Activated naive CD4-positive, alpha-beta T cell treated with anti-CD3 and anti-CD28 coated beads, Interleukin-2, amount 10 ng/mL, durations not matched to agents 7 days and 5 days (primary cell): ENCODE results near the gene SCN2B.
A peak's percentile ranks its signal among the peaks of the same experiment; 100 is the strongest.

ENCODE experiments used
- CTCF ChIA-PET: fragments of 350-600 bp; sonication (Branson Sonifier 250); formaldehyde crosslinking; loops from one replicate; lab custom pipeline; 2021; ENCODE audit warnings: antibody characterized with exemption; lab: Charles Lee
- DNase-seq: peaks from one replicate; pipeline ENCODE4 v3.0.0-alpha.2; 2020
- H3K27ac Mint-ChIP-seq: one replicate; pipeline ENCODE4 v1.8.0; 2021; ENCODE audit warnings: mild to moderate bottlenecking, moderate library complexity, mixed read lengths
- H3K27me3 Mint-ChIP-seq: one replicate; pipeline ENCODE4 v1.8.0; 2021; ENCODE audit warnings: mild to moderate bottlenecking, mixed read lengths
- H3K36me3 Mint-ChIP-seq: one replicate; pipeline ENCODE4 v1.8.0; 2021; ENCODE audit warnings: mixed read lengths
- H3K4me1 Mint-ChIP-seq: one replicate; pipeline ENCODE4 v1.8.0; 2021; ENCODE audit warnings: mixed read lengths
- H3K4me3 Mint-ChIP-seq: one replicate; pipeline ENCODE4 v1.8.0; 2021; ENCODE audit warnings: mild to moderate bottlenecking, moderate library complexity, mixed read lengths
- H3K9me3 Mint-ChIP-seq: one replicate; pipeline ENCODE4 v1.8.0; 2021; ENCODE audit warnings: mixed read lengths

Gene SCN2B

GRCh38 chr11:118214210-118214914 lies 37.9 kb upstream of the SCN2B start:
- Mint-ChIP-seq H3K27ac (peak overlapping the region; percentile 94), H3K4me1 (peaks cover 84% of the 10 kb centered on the region), H3K4me3 (peak overlapping the region; percentile 12), H3K36me3 (peaks cover 53% of the 10 kb centered on the region), H3K9me3 (no peaks in the 10 kb centered on the region), H3K27me3 (no peaks in the 10 kb centered on the region)
- DNase-seq = no peak
- CTCF ChIA-PET = interaction anchor here (0.6 to 4.6 kb wide), 9 partner anchors 10 to 397 kb away, joined by 3 to 22 read pairs (median 5); partner anchors contain the start of gene JAML

GRCh38 chr11:118213781-118214180 lies 37.3 kb upstream of the SCN2B start:
- peak overlapping the region; percentile 13 for H3K4me3 Mint-ChIP-seq
- peaks cover 53% of the 10 kb centered on the region for H3K36me3 Mint-ChIP-seq
- H3K27me3 Mint-ChIP-seq = no peaks in the 10 kb centered on the region
- H3K9me3 Mint-ChIP-seq = no peaks in the 10 kb centered on the region
- no peak for DNase-seq
- H3K4me1 Mint-ChIP-seq = peaks cover 84% of the 10 kb centered on the region
- CTCF ChIA-PET = interaction anchor here (0.6 to 4.6 kb wide), 9 partner anchors 11 to 396 kb away, joined by 3 to 22 read pairs (median 5); partner anchors contain the start of gene JAML
- H3K27ac Mint-ChIP-seq = peak overlapping the region; percentile 94

GRCh38 chr11:118213201-118213600 lies 36.8 kb upstream of the SCN2B start:
- peaks cover 82% of the 10 kb centered on the region for H3K4me1 Mint-ChIP-seq
- H3K9me3 Mint-ChIP-seq = no peaks in the 10 kb centered on the region
- no peak for DNase-seq
- H3K4me3 Mint-ChIP-seq = peak overlapping the region; percentile 13
- peak overlapping the region; percentile 94 for H3K27ac Mint-ChIP-seq
- H3K36me3 Mint-ChIP-seq = peaks cover 53% of the 10 kb centered on the region
- no peaks in the 10 kb centered on the region for H3K27me3 Mint-ChIP-seq
- CTCF ChIA-PET = interaction anchor here (0.9 to 4.6 kb wide), 5 partner anchors 11 to 48 kb away, joined by 3 to 22 read pairs (median 5); no protein-coding TSS in a partner anchor

GRCh38 chr11:118212781-118213191 lies 36.3 kb upstream of the SCN2B start:
- H3K36me3 Mint-ChIP-seq = peaks cover 56% of the 10 kb centered on the region
- H3K9me3 Mint-ChIP-seq = no peaks in the 10 kb centered on the region
- no peak overlapping the region for H3K27ac Mint-ChIP-seq
- CTCF ChIA-PET = interaction anchor here (1.2 to 4.6 kb wide), 4 partner anchors 10 to 48 kb away, joined by 3 to 22 read pairs (median 5); no protein-coding TSS in a partner anchor
- H3K27me3 Mint-ChIP-seq = no peaks in the 10 kb centered on the region
- no peak for DNase-seq
- no peak overlapping the region for H3K4me3 Mint-ChIP-seq
- H3K4me1 Mint-ChIP-seq = peaks cover 82% of the 10 kb centered on the region

GRCh38 chr11:118212131-118212725 lies 35.8 kb upstream of the SCN2B start:
- Mint-ChIP-seq H3K4me3 (no peak overlapping the region), H3K36me3 (peaks cover 59% of the 10 kb centered on the region), H3K4me1 (peaks cover 78% of the 10 kb centered on the region), H3K27me3 (no peaks in the 10 kb centered on the region), H3K27ac (no peak overlapping the region), H3K9me3 (no peaks in the 10 kb centered on the region)
- CTCF ChIA-PET = interaction anchor here (1.0 to 4.6 kb wide), 4 partner anchors 10 to 84 kb away, joined by 3 to 22 read pairs (median 4); no protein-coding TSS in a partner anchor
- no peak for DNase-seq

GRCh38 chr11:118211006-118211405 lies 34.6 kb upstream of the SCN2B start:
- peaks cover 80% of the 10 kb centered on the region for H3K4me1 Mint-ChIP-seq
- no peaks in the 10 kb centered on the region for H3K9me3 Mint-ChIP-seq
- no peak overlapping the region for H3K4me3 Mint-ChIP-seq
- H3K36me3 Mint-ChIP-seq = peaks cover 71% of the 10 kb centered on the region
- no peak overlapping the region for H3K27ac Mint-ChIP-seq
- CTCF ChIA-PET = interaction anchor here (0.8 to 4.6 kb wide), 3 partner anchors 9 to 85 kb away, joined by 3 to 22 read pairs (median 4); no protein-coding TSS in a partner anchor
- no peaks in the 10 kb centered on the region for H3K27me3 Mint-ChIP-seq
- no peak for DNase-seq

GRCh38 chr11:118210323-118210722 lies 33.9 kb upstream of the SCN2B start:
- peaks cover 80% of the 10 kb centered on the region for H3K4me1 Mint-ChIP-seq
- no peaks in the 10 kb centered on the region for H3K9me3 Mint-ChIP-seq
- H3K36me3 Mint-ChIP-seq = peaks cover 78% of the 10 kb centered on the region
- no peak for DNase-seq
- no peak overlapping the region for H3K27ac Mint-ChIP-seq
- CTCF ChIA-PET = interaction anchor here (1.5 kb wide), 1 partner anchor 135 kb away, joined by 3 read pairs; no protein-coding TSS in a partner anchor
- H3K27me3 Mint-ChIP-seq = no peaks in the 10 kb centered on the region
- no peak overlapping the region for H3K4me3 Mint-ChIP-seq

- peaks cover 69% of the 10 kb centered on the region for H3K4me1 Mint-ChIP-seq
- H3K36me3 Mint-ChIP-seq = peaks cover 78% of the 10 kb centered on the region
- H3K27ac Mint-ChIP-seq = peak overlapping the region; percentile 24
- DNase-seq = no peak
- no peaks in the 10 kb centered on the region for H3K9me3 Mint-ChIP-seq
- CTCF ChIA-PET = no interaction called here
- H3K27me3 Mint-ChIP-seq = no peaks in the 10 kb centered on the region
- no peak overlapping the region for H3K4me3 Mint-ChIP-seq
Observed at GRCh38 chr11:118209033-118209432, 32.6 kb upstream of the SCN2B start.

- Mint-ChIP-seq H3K36me3 (peaks cover 63% of the 10 kb centered on the region), H3K27ac (peak overlapping the region; percentile 87), H3K4me3 (no peak overlapping the region), H3K27me3 (no peaks in the 10 kb centered on the region), H3K9me3 (no peaks in the 10 kb centered on the region), H3K4me1 (peaks cover 49% of the 10 kb centered on the region)
- CTCF ChIA-PET = interaction anchor here (0.6 kb wide), 1 partner anchor 17 kb away, joined by 3 read pairs; no protein-coding TSS in a partner anchor
- no peak for DNase-seq
Observed at GRCh38 chr11:118207079-118207478, 30.6 kb upstream of the SCN2B start.

- no peaks in the 10 kb centered on the region for H3K27me3 Mint-ChIP-seq
- peak overlapping the region; percentile 87 for H3K27ac Mint-ChIP-seq
- H3K4me1 Mint-ChIP-seq = peaks cover 43% of the 10 kb centered on the region
- H3K9me3 Mint-ChIP-seq = no peaks in the 10 kb centered on the region
- H3K36me3 Mint-ChIP-seq = peaks cover 57% of the 10 kb centered on the region
- DNase-seq = no peak
- CTCF ChIA-PET = no interaction called here
- H3K4me3 Mint-ChIP-seq = peak overlapping the region; percentile 32
Observed at GRCh38 chr11:118206391-118207031, 30.1 kb upstream of the SCN2B start.

- Mint-ChIP-seq H3K4me3 (peak overlapping the region; percentile 32), H3K36me3 (peaks cover 50% of the 10 kb centered on the region)
- CTCF ChIA-PET = interaction anchor here (0.6 to 1.0 kb wide), 2 partner anchors 19 to 167 kb away, joined by 3 to 5 read pairs; partner anchors contain the start of gene JAML
Observed at GRCh38 chr11:118205606-118206378, 29.4 kb upstream of the SCN2B start.

GRCh38 chr11:118202599-118203422 lies 26.4 kb upstream of the SCN2B start:
- DNase-seq = peak; percentile 86
- Mint-ChIP-seq H3K4me3 (no peak overlapping the region), H3K27me3 (no peaks in the 10 kb centered on the region), H3K4me1 (peaks cover 34% of the 10 kb centered on the region), H3K9me3 (no peaks in the 10 kb centered on the region), H3K27ac (no peak overlapping the region), H3K36me3 (peaks cover 35% of the 10 kb centered on the region)
- CTCF ChIA-PET = interaction anchor here (0.9 to 2.0 kb wide), 15 partner anchors 10 to 150 kb away, joined by 3 to 30 read pairs (median 5); partner anchors contain the start of gene JAML

More at GRCh38 chr11:118205606-118206378, 29.4 kb upstream of the SCN2B start:
- H3K27ac Mint-ChIP-seq = peak overlapping the region; percentile 87
- no peak for DNase-seq
- H3K27me3 Mint-ChIP-seq = no peaks in the 10 kb centered on the region
- H3K9me3 Mint-ChIP-seq = no peaks in the 10 kb centered on the region
- H3K4me1 Mint-ChIP-seq = peaks cover 41% of the 10 kb centered on the region
